IPS-18c (cell line): Measurements from ENCODE around the gene TMEM255A.
A peak's percentile ranks its signal among the peaks of the same experiment; 100 is the strongest.

Experiments used
- H3K4me3 ChIP-seq: 2 replicates; pipeline ENCODE4 v1.7.0; 2013; ENCODE audit warnings: low read depth, mild to moderate bottlenecking, low read length, moderate library complexity; ENCODE audit not compliant: insufficient read depth
- H3K9me3 ChIP-seq: one replicate; pipeline ENCODE4 v1.6.1; 2013; ENCODE audit warnings: mild to moderate bottlenecking, low read length, moderate library complexity; ENCODE audit not compliant: control insufficient read depth, insufficient read depth

TMEM255A gene

DNA sequence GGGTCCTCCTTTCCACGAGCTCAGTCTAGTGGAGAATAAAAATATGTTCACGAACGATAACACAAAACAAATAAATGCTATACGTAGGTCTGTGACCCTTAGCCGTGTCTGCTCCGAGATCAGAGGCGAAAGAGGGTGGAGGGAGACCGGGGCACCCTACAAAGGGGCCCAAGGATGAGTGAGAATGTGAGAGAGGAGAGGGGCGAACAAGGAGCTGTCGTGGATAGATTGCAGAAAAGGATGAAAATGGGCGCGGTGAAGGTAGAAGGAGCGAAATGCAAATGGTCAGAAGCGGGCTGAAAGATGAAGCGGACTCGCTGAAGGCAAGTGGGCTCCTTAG is 66.9 kb downstream of the TMEM255A start:
- peak overlapping the region; percentile 57 for H3K4me3 ChIP-seq
- peaks cover 2% of the 10 kb centered on the region for H3K9me3 ChIP-seq

DNA sequence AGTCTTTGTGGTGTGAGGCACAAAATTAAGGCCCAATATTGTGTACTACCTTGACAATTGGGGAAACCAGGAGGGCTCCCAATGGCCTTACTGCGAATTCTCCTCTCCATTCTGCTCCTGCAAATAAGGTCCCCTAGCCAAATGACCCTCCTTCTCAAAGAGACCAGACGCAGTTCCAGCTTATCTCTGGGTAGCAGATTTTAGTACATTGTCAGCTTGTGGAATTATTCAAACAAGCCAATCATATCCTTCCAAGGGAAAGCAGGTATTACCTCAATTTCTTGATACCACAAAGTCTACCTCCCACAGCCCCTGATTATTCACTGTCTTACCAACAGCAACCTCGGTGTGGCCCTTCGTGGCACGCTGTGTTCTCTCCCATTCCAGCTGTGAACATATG is 68.4 kb downstream of the TMEM255A start:
- Histone ChIP-seq H3K4me3 (no peak overlapping the region), H3K9me3 (peaks cover 2% of the 10 kb centered on the region)

DNA sequence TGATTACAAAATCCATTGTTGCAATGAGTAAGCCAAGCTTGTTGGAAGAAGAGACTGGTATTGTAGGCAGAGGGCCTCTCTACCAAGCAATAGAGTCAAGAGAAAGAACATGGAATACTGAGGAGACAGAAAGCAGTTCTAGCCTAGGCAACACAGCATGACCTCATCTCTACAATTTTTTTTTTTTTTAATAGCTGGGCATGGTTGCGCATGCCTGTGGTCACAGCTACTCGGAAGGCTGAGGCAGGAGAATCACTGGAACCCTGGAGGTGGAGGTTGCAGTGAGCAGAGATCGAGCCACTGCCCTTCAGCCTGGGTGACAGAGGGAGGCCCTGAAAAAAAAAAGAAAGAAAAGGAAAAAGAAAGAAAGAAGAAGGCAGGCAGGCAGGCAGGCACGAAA is 72.3 kb downstream of the TMEM255A start:
- peaks cover 2% of the 10 kb centered on the region for H3K9me3 ChIP-seq
- no peak overlapping the region for H3K4me3 ChIP-seq

DNA sequence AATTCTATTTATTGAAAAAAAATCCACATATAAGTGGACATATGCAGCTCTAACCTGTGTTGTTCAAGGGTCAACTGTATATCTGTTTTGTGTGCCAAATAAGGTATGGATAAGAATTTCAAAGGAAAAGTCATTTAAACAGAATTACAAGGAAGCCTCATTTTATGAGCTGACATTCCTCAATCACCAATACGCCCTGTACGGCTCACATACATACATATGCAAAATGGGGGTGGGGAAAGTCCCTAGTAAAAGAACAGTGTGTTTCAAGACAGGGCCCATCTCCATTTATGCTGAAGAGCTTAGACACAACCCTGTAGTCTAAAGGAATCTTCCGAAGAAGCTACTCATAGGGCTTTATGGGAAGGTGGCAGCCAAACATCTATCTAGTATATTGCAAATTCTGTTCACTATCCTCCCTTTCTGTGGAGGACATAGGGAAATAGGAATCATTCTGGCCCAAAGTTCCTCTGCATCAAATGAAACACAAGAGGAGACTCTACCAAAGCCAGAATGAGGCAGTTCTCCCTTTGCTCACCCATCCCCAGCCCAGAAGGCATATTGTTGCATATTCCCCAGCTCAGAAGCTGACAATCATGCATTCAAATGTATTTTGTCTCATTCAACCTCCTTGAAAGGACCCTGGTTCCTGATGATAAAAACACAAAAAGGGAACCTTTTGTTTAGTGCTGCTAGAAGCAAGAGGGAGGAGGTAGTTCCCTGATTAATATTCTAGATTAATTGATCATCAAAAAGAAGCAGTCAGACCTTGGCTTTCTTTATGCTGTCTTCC is 74.4 kb downstream of the TMEM255A start:
- Histone ChIP-seq H3K4me3 (no peak overlapping the region), H3K9me3 (peaks cover 4% of the 10 kb centered on the region)

DNA sequence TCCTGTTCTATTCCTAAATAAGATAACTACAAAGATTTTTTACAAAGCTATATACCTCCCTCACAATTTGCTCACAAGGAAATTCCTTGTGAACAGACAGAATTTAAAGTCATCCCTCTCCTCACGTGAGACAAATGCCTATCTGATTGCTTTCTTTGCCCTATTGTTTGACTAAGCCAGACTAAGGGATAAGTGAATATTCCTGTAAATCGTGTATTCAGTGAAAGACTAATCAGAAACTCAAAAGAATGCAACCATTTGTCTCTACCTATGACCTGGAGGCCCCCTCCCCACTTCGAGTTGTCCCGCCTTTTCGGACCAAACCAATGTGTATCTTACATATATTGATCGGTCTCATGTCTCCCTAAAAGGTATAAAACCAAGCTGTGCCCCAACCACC is 76.0 kb downstream of the TMEM255A start:
- Histone ChIP-seq H3K4me3 (peak overlapping the region; percentile 15; the same call in 1 of the 2 replicates), H3K9me3 (peaks cover 4% of the 10 kb centered on the region)

DNA sequence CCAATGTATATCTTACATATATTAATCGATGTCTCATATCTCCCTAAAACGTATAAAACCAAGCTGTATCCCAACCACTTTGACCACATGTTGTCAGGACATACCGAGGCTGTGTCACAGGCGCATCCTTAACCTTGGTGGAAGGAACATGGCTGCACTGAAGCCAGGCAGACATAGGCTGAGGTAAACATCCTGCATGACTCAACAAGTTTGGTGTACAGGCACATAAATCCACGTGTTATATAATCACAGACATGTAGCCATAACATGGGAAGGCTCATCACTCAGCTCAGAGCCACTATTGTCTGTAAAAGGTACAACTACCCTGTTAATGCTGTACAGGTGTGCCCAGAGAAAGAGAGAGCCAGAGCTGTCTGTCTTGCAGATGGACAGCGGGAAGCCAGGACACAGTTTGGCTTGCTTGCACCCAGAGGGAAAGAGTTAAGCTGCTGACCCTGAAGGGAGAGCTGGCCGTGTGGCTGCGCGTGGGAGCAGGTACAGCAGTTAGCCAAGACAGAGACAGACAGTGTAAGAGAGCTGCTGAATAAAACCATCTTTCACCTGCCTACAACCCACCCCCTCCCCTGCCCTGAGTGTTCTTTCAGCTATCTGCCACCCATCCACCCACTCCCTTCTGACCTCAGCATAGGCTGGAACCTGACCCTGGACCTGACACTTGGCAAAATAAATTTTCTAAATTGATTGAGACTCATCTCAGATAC is 82.9 kb downstream of the TMEM255A start:
- H3K4me3 ChIP-seq: no peak overlapping the region
- peaks cover 5% of the 10 kb centered on the region for H3K9me3 ChIP-seq

DNA sequence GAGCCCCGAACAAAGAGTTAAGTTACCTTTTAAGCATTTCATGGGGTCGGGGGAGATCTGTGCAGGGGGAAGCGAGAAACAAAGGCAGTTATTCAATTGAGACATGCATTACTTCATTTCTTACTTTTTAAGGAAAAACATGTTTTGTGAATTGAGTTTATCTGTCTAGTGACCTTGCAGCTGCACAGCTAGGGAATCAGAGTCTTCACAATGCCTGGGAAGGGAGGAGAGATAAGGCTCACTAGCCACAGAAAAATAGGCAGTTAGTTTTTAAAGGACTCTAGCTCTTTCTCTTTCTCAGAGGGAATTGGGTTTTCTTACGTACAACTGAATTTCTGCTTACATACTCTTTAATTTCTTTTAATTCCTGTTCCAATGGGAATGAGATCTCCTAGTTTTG is 86.9 kb downstream of the TMEM255A start:
- peaks cover 5% of the 10 kb centered on the region for H3K9me3 ChIP-seq

DNA sequence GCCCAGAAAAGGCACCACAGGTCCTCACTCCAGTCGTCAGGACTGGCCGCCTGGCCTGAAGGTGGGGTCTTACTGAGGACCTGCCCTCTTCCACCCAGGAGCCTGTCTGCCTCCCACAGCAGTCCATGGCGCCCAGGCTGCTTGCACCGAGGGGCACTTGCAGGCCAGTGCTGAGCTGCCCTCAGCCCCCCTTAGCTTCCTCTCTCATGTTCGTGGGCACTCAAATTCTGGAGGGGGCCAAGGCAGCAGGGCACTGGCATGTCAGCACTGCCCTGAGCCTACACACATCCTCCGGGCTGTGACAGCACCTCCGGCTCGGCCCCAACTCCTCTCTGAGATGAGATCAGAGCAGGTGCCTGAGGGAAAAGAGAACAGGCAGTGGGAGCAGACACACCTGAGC is 87.9 kb downstream of the TMEM255A start:
- Histone ChIP-seq H3K9me3 (peaks cover 3% of the 10 kb centered on the region), H3K4me3 (no peak overlapping the region)

More for the DNA sequence above, 86.9 kb downstream of the TMEM255A start:
- no peak overlapping the region for H3K4me3 ChIP-seq

DNA sequence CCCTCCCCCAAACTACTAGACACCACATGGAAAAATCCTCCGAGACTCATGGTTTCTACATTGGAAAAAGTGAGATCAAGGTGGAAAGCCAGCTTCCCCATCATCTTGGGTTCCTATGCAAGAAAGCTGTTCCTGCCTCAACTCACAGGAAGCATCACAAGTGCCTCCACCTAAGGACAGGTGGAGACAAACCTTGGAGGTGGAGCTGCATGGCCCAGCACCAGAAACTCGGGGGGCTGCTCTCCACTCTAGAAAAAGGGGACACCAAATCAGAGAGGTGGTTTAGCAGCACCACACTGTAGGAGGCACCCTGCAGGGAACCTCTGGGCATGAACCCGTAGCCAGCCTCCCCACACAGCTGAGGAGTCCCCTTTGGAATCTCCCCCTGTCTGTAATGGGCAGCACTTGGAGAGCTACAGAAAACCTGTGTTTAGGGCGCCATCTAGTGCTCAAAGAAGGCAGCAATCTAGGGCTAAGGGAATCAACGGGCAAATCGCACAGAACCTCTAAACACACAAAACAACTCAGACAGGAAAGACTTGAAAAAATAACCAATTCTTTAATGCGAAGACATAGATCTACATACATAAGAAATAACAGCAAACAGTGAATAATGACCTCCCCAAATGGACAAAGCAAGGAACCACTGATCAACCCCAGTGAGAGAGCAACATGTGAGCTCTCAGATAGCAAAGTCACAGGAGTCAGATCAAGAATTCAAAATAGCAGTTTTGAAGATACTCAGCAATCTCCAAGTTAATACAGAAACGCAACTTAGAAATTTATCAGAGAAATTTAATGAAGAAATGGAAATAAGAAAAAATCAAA is 97.6 kb downstream of the TMEM255A start:
- no peak overlapping the region for H3K4me3 ChIP-seq

More for the DNA sequence above, 97.6 kb downstream of the TMEM255A start:
- H3K9me3 ChIP-seq: peaks cover 4% of the 10 kb centered on the region
